Transverse colon (tissue), 4 donors: Measurements from ENCODE around the gene TTC32. TPM values are rescaled to one million over a fixed set of nuclear protein-coding genes. Genes with fewer than 3 reads are reported as not detected.
"Not testable (repeated sequence)": the region's sequence is repeated elsewhere in the genome, so short reads cannot be mapped to it uniquely, and the experiment has no call there.

Source experiments
- DNase-seq: peaks from one replicate; pipeline ENCODE4 v3.0.0-alpha.2; 2019
- H3K27ac ChIP-seq, 4 donors: fragments of 200-600 bp; sonication (generic); 2 replicates each; pipeline ENCODE4 v1.5.1; 2016 to 2018; ENCODE audit warnings: inconsistent platforms in 4 of 4
- H3K27me3 ChIP-seq: fragments of 200-600 bp; sonication (generic); 2 replicates; pipeline ENCODE4 v1.5.1; 2017; ENCODE audit warnings: inconsistent platforms
- H3K36me3 ChIP-seq, 4 donors: fragments of 200-600 bp; sonication (generic); 2 replicates each; pipeline ENCODE4 v1.5.1; 2017 to 2019; ENCODE audit warnings: inconsistent platforms in 4 of 4
- H3K4me1 ChIP-seq, 4 donors: fragments of 200-600 bp; sonication (generic); 2 replicates each; pipeline ENCODE4 v1.5.1; 2017 to 2020; ENCODE audit warnings: inconsistent platforms in 4 of 4
- H3K4me3 ChIP-seq, 4 donors: fragments of 200-600 bp; sonication (generic); 1 replicate in 1 of 4; 2 replicates in 3 of 4; pipeline versions ENCODE4 v1.5.1 to v1.6.1; 2017 to 2019; ENCODE audit warnings: inconsistent platforms in 4 of 4
- H3K9me3 ChIP-seq, 2 donors: fragments of 200-600 bp; sonication (generic); 2 replicates each; pipeline ENCODE4 v1.5.1; 2017 to 2019; ENCODE audit warnings: inconsistent platforms in 2 of 2
- EP300 ChIP-seq: sonication (generic); formaldehyde crosslinking; IDR thresholded peaks from one replicate; pipeline ENCODE4 v1.6.1; 2017; ENCODE audit warnings: antibody characterized with exemption, low read depth
- POLR2A ChIP-seq: fragments of 450-650 bp; IDR thresholded peaks from one replicate; pipeline ENCODE4 v1.6.1; 2016; ENCODE audit warnings: antibody characterized with exemption, mild to moderate bottlenecking, moderate library complexity
- POLR2AphosphoS5 ChIP-seq, 3 donors: sonication (generic); formaldehyde crosslinking; IDR thresholded peaks; one replicate each; pipeline ENCODE4 v1.6.1; 2016; ENCODE audit warnings: antibody characterized with exemption in 3 of 3
- WGBS, 2 donors: methylation state at CpG; one replicate each; pipeline ENCODE4 v1.1.5; 2018; ENCODE audit warnings: low coverage in 1 of 2; 5-methylcytosine and 5-hydroxymethylcytosine counted together
- in situ Hi-C, 4 donors: fragments of 200-750 bp; cut with MboI; loops; one replicate each; pipeline versions ENCODE4 v1.15.0 to v1.15.1; 2017; ENCODE audit warnings: low sequenced_read_pairs in 3 of 4, low pct_ligation_motif_present in 1 of 4, low pct_unique_long_range_greater_than_20kb in 1 of 4
- intact Hi-C: fragments of 100-400 bp; cut with DNase I; formaldehyde crosslinking; loops from one replicate; pipeline ENCODE4 v1.15.1; 2023; ENCODE audit warnings: low total_unique reads
- total RNA-seq, 4 donors: library from RNA; depleted of rRNA; stranded (reverse); fragments of >200 nt; gene quantifications; one replicate each; pipeline ENCODE4 v1.1.0, GENCODE V29; 2016
- TF ChIP-seq, protein P1 (sequence below), 5 experiments: fragments of 200-600 bp in 3 of 5; fragments of 450-650 bp in 2 of 5; sonication (generic) in 3 of 5; IDR thresholded peaks; 1 replicate in 2 of 5; 2 replicates in 3 of 5; pipeline ENCODE4 v1.5.1; 2016 to 2017; ENCODE audit warnings: antibody characterized with exemption in 5 of 5, inconsistent platforms in 3 of 5, mild to moderate bottlenecking in 2 of 5, moderate library complexity in 1 of 5

Gene TTC32
- total RNA-seq, 4 donors from 2014 or later, result 3.0 to 23.3 (median 9.9) TPM

- Histone ChIP-seq H3K27me3 (no peaks in the 10 kb centered on the region), H3K4me3 (no peak overlapping the region), H3K36me3 (no peaks in the 10 kb centered on the region), H3K4me1 (no peaks in the 10 kb centered on the region), H3K27ac (no peak overlapping the region), H3K9me3 (no peaks in the 10 kb centered on the region)
- no peak for TF ChIP-seq EP300
- no peak for TF ChIP-seq POLR2AphosphoS5 (IDR thresholded peaks at IDR 0.05)
- TF ChIP-seq, protein P1, sequence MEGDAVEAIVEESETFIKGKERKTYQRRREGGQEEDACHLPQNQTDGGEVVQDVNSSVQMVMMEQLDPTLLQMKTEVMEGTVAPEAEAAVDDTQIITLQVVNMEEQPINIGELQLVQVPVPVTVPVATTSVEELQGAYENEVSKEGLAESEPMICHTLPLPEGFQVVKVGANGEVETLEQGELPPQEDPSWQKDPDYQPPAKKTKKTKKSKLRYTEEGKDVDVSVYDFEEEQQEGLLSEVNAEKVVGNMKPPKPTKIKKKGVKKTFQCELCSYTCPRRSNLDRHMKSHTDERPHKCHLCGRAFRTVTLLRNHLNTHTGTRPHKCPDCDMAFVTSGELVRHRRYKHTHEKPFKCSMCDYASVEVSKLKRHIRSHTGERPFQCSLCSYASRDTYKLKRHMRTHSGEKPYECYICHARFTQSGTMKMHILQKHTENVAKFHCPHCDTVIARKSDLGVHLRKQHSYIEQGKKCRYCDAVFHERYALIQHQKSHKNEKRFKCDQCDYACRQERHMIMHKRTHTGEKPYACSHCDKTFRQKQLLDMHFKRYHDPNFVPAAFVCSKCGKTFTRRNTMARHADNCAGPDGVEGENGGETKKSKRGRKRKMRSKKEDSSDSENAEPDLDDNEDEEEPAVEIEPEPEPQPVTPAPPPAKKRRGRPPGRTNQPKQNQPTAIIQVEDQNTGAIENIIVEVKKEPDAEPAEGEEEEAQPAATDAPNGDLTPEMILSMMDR (IDR thresholded peaks at IDR 0.05), result no peak
- TF ChIP-seq POLR2A, result no peak
- DNase-seq, result no peak
- in situ Hi-C loops, result loop anchor here in 1 of 4 donors (25.0 kb wide), 1 partner anchor 755 kb away; no protein-coding TSS in a partner anchor
- 76% methylated on average over 2 of the region's 2 CpGs; no CpG with 5 or more reads in 1 of the 2 donors for WGBS, 2 donors
- intact Hi-C loops, result no loop called here
Observed at GRCh38 chr2:19881908-19882265, 19.9 kb downstream of the TTC32 start.

DNA sequence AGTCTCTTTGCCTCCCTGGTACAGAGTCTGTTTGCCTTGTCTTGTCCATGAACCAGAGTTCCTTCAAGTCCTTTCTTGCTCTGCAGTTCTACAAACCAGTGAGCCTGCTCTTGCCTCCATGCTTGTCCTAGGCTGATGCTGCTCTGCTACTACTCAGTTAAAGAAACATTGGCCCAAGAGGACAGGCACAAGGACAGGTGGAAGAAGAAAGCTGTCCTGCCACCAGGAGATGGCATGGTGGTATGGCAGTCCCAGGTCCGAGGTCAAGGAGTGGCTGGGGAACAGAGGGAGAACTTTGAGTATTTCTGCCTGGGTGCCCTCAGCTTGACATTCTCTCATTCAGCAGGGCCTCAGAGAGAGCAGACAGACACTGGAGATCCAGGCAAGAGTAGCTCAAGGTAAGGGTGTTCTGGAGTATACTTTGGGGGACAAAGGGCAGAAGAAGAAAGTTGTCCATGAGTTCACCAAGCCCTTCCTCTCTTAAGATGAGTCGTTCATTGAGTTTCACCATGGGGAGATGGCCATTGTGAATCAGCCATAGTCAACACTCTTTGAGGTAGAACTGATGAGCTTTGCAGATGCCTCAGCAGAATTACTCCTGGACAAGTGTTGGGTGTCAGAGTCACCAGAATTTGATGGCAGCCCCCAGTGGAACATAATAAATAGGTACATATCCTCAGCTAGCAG lies 20.4 kb downstream of the TTC32 start:
- Histone ChIP-seq H3K36me3 (no peaks in the 10 kb centered on the region), H3K4me1 (no peaks in the 10 kb centered on the region), H3K9me3 (no peaks in the 10 kb centered on the region), H3K4me3 (no peak overlapping the region), H3K27me3 (no peaks in the 10 kb centered on the region), H3K27ac (no peak overlapping the region)
- intact Hi-C loops (no loop called here), in situ Hi-C loops (loop anchor here in 1 of 4 donors (25.0 kb wide), 1 partner anchor 756 kb away; no protein-coding TSS in a partner anchor)
- TF ChIP-seq EP300 (no peak), POLR2AphosphoS5 (IDR thresholded peaks at IDR 0.05) (no peak), POLR2A (no peak)
- TF ChIP-seq, protein P1 (IDR thresholded peaks at IDR 0.05), result no peak
- no peak for DNase-seq
- 68% methylated on average over 2 of the region's 2 CpGs; no CpG with 5 or more reads in 1 of the 2 donors for WGBS, 2 donors

GRCh38 chr2:19880191-19880590 lies 21.6 kb downstream of the TTC32 start:
- H3K4me1 ChIP-seq, intact Hi-C loops, H3K9me3 ChIP-seq, H3K27me3 ChIP-seq, DNase-seq, H3K4me3 ChIP-seq, H3K36me3 ChIP-seq, H3K27ac ChIP-seq: not testable (repeated sequence)
- in situ Hi-C loops, result loop anchor here in 1 of 4 donors (25.0 kb wide), 1 partner anchor 757 kb away; no protein-coding TSS in a partner anchor

DNA sequence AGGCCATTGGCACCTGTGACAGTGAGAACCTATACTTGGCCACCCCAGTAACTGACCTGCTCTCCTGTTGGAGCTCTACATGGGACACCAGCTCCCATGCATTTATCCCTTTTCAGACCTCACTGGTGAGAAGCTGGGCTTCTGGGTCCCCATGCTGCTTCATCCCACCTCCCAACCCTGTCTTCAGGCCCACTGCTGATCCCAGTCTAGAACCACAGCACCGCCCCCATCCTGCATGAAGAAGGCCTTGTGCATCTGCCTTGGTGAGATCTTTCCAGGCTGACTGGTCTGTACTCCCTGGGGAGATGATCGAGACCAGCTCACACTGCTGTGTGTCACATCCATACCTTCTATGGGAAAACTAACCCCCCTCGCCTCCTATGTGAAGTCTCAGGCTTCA lies 22.7 kb downstream of the TTC32 start:
- no peaks in the 10 kb centered on the region for H3K36me3 ChIP-seq
- intact Hi-C loops (no loop called here), in situ Hi-C loops (loop anchor here in 1 of 4 donors (25.0 kb wide), 1 partner anchor 758 kb away; no protein-coding TSS in a partner anchor)
- 94 to 100% methylated on average over 1 to 3 of the region's 3 CpGs for WGBS, 2 donors
- TF ChIP-seq POLR2A (no peak), EP300 (no peak), POLR2AphosphoS5 (IDR thresholded peaks at IDR 0.05) (no peak)
- TF ChIP-seq, protein P1 (IDR thresholded peaks at IDR 0.05), result no peak
- no peak for DNase-seq
- no peaks in the 10 kb centered on the region for H3K27me3 ChIP-seq
- no peaks in the 10 kb centered on the region for H3K9me3 ChIP-seq
- H3K27ac ChIP-seq, result no peak overlapping the region
- no peak overlapping the region for H3K4me3 ChIP-seq
- H3K4me1 ChIP-seq, result no peaks in the 10 kb centered on the region
